Neural cell (in vitro differentiated cells): Measurements from ENCODE around the gene ATG7.

Source experiments
- EP300 ChIP-seq: fragments of 450-650 bp; conservative IDR thresholded peaks from 2 replicates; pipeline ENCODE4 v1.6.1; 2014; ENCODE audit warnings: antibody characterized with exemption, mild to moderate bottlenecking, moderate library complexity; ENCODE audit not compliant: poor library complexity, severe bottlenecking
- EZH2 ChIP-seq: fragments of 200-600, 300-800 bp; shearing (Covaris generic), sonication (generic); IDR thresholded peaks from 2 replicates; pipeline ENCODE4 v1.6.1; 2014; ENCODE audit warnings: antibody characterized with exemption, low read length, borderline replicate concordance, mild to moderate bottlenecking; ENCODE audit not compliant: insufficient read depth, poor library complexity, severe bottlenecking
- POLR2AphosphoS5 ChIP-seq: IDR thresholded peaks from 2 replicates; pipeline ENCODE4 v1.6.1; 2012
- RAD21 ChIP-seq: fragments of 450-650 bp; conservative IDR thresholded peaks from 2 replicates; pipeline ENCODE4 v1.6.1; 2014; ENCODE audit warnings: antibody characterized with exemption, mild to moderate bottlenecking, moderate library complexity
- SMC3 ChIP-seq: fragments of 450-650 bp; conservative IDR thresholded peaks from 2 replicates; pipeline ENCODE4 v1.6.1; 2014; ENCODE audit warnings: antibody characterized with exemption, mild to moderate bottlenecking, moderate library complexity; ENCODE audit not compliant: poor library complexity
- TF ChIP-seq, protein P1 (sequence below): IDR thresholded peaks from 2 replicates; pipeline ENCODE4 v1.6.1; 2012; ENCODE audit warnings: borderline replicate concordance
- TF ChIP-seq, protein P2 (sequence below): fragments of 450-650 bp; IDR thresholded peaks from 2 replicates; pipeline ENCODE4 v1.5.1; 2014; ENCODE audit warnings: antibody characterized with exemption, mild to moderate bottlenecking, moderate library complexity; ENCODE audit not compliant: poor library complexity, severe bottlenecking

DNA sequence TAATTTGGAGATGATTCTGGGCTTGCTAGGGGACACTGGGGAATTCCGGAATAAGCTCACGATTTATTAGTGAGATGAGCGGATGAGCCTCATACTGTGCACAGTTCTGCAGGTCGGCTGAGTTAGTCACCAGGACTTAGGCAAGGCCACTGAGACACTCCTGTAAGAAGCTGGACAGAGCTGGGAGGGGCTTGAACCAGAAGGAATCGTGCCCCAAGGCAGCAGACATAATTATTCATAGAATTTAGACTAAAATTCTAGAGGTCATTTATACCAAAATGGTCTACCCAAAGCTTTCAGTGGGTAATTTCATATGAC lies 250.2 kb downstream of the ATG7 start:
- TF ChIP-seq POLR2AphosphoS5, result no peak
- no peak for TF ChIP-seq SMC3
- no peak for TF ChIP-seq EZH2
- TF ChIP-seq, protein P1, sequence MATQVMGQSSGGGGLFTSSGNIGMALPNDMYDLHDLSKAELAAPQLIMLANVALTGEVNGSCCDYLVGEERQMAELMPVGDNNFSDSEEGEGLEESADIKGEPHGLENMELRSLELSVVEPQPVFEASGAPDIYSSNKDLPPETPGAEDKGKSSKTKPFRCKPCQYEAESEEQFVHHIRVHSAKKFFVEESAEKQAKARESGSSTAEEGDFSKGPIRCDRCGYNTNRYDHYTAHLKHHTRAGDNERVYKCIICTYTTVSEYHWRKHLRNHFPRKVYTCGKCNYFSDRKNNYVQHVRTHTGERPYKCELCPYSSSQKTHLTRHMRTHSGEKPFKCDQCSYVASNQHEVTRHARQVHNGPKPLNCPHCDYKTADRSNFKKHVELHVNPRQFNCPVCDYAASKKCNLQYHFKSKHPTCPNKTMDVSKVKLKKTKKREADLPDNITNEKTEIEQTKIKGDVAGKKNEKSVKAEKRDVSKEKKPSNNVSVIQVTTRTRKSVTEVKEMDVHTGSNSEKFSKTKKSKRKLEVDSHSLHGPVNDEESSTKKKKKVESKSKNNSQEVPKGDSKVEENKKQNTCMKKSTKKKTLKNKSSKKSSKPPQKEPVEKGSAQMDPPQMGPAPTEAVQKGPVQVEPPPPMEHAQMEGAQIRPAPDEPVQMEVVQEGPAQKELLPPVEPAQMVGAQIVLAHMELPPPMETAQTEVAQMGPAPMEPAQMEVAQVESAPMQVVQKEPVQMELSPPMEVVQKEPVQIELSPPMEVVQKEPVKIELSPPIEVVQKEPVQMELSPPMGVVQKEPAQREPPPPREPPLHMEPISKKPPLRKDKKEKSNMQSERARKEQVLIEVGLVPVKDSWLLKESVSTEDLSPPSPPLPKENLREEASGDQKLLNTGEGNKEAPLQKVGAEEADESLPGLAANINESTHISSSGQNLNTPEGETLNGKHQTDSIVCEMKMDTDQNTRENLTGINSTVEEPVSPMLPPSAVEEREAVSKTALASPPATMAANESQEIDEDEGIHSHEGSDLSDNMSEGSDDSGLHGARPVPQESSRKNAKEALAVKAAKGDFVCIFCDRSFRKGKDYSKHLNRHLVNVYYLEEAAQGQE, result no peak
- TF ChIP-seq, protein P2, sequence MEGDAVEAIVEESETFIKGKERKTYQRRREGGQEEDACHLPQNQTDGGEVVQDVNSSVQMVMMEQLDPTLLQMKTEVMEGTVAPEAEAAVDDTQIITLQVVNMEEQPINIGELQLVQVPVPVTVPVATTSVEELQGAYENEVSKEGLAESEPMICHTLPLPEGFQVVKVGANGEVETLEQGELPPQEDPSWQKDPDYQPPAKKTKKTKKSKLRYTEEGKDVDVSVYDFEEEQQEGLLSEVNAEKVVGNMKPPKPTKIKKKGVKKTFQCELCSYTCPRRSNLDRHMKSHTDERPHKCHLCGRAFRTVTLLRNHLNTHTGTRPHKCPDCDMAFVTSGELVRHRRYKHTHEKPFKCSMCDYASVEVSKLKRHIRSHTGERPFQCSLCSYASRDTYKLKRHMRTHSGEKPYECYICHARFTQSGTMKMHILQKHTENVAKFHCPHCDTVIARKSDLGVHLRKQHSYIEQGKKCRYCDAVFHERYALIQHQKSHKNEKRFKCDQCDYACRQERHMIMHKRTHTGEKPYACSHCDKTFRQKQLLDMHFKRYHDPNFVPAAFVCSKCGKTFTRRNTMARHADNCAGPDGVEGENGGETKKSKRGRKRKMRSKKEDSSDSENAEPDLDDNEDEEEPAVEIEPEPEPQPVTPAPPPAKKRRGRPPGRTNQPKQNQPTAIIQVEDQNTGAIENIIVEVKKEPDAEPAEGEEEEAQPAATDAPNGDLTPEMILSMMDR, result no peak
- TF ChIP-seq EP300, result no peak
- TF ChIP-seq RAD21, result no peak
